ENCODE data around the gene GPR31.
A peak's percentile ranks its signal among the peaks of the same experiment; 100 is the strongest.

Gene GPR31

DNA sequence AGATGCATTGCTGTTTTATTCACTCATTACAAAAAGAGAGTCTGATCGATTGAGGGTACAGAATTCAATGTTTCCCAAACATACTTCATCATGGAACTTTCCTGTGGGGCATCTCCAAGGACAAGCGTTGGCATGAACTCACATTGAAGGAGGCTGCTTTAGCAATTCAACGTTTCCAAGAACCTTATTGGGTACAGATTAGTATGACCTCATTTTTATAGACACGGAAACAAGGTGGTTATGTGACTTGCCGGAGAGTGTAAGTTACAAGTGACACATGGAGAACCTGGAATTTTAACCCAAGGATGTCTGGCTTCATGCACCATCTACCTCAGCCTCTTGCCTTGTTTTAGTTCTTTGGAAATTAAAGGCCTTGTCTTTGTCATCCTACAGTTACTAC, 8.8 kb downstream of the GPR31 start:
- Histone ChIP-seq H3K27me3 (ENCODE audit: control insufficient read depth, insufficient read depth, low read length) (peaks cover 15% of the 10 kb centered on the region; the same call in 1 of the 2 replicates), H3K27ac (ENCODE audit: low read depth, low read length) (no peak overlapping the region), H3K9ac (ENCODE audit: low read length) (no peak overlapping the region), H3K4me1 (ENCODE audit: control insufficient read depth, insufficient read depth, low read length) (peaks cover 38% of the 10 kb centered on the region), H3K9me3 (ENCODE audit: control insufficient read depth, insufficient read depth, low read depth, low read length) (peaks cover 13% of the 10 kb centered on the region), H3K36me3 (ENCODE audit: control insufficient read depth, insufficient read depth, low read length) (no peaks in the 10 kb centered on the region), H3K4me3 (ENCODE audit: low read depth, low read length) (no peak overlapping the region)

DNA sequence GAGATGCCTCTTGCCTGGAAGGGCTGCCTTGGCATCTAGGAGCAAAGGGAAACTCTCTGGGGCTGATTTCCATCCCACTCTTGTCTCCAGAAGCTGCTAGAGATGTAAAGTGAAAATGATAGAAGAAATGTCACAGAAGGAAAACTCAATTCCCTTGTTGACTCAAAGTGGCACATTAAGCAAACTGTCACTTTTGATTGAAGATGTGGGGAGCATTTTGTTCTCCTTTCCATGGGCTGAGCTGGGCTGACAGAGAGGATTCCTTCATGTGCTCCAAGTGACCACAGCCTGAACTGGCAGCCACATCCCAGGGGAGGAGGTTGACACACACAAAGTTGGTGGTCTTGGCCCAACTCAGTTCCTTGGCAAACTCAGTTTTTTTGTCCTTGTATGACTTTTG, 9.8 kb downstream of the GPR31 start:
- no peaks in the 10 kb centered on the region for H3K36me3 ChIP-seq (ENCODE audit: control insufficient read depth, insufficient read depth, low read length)
- H3K9me3 ChIP-seq (ENCODE audit: control insufficient read depth, insufficient read depth, low read depth, low read length) = peaks cover 13% of the 10 kb centered on the region
- peaks cover 15% of the 10 kb centered on the region; the same call in 1 of the 2 replicates for H3K27me3 ChIP-seq (ENCODE audit: control insufficient read depth, insufficient read depth, low read length)
- H3K27ac ChIP-seq (ENCODE audit: low read depth, low read length) = no peak overlapping the region
- H3K4me1 ChIP-seq (ENCODE audit: control insufficient read depth, insufficient read depth, low read length) = peaks cover 38% of the 10 kb centered on the region
- H3K4me3 ChIP-seq (ENCODE audit: low read depth, low read length) = no peak overlapping the region
- H3K9ac ChIP-seq (ENCODE audit: low read length) = no peak overlapping the region

DNA sequence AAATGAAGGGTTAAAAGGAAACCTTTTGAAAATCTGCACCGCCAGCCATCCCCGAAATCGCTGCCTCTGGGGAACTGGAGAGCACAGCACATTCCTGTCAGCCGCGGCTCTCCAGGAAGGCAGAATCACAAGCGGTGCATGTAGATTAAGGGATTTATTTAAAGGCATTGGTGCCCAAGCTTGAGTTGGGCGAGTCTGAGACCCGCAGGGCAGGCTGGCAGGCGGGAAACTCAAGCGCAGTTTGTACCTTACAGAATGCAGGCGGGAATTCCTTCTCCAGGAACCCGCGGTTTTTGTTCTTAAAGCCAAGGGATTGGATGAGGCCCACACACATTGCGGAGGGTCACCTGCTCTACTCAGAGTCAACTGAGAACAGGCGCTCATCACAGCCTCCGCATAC, 10.8 kb downstream of the GPR31 start:
- H3K27me3 ChIP-seq (ENCODE audit: control insufficient read depth, insufficient read depth, low read length) = peaks cover 15% of the 10 kb centered on the region; the same call in 1 of the 2 replicates
- H3K36me3 ChIP-seq (ENCODE audit: control insufficient read depth, insufficient read depth, low read length) = no peaks in the 10 kb centered on the region
- H3K9me3 ChIP-seq (ENCODE audit: control insufficient read depth, insufficient read depth, low read depth, low read length) = peaks cover 13% of the 10 kb centered on the region
- H3K9ac ChIP-seq (ENCODE audit: low read length) = peak overlapping the region; percentile 71
- peak overlapping the region; percentile 41 for H3K4me3 ChIP-seq (ENCODE audit: low read depth, low read length)
- H3K4me1 ChIP-seq (ENCODE audit: control insufficient read depth, insufficient read depth, low read length) = peaks cover 35% of the 10 kb centered on the region
- H3K27ac ChIP-seq (ENCODE audit: low read depth, low read length) = peak overlapping the region; percentile 68; the same call in 1 of the 2 replicates

DNA sequence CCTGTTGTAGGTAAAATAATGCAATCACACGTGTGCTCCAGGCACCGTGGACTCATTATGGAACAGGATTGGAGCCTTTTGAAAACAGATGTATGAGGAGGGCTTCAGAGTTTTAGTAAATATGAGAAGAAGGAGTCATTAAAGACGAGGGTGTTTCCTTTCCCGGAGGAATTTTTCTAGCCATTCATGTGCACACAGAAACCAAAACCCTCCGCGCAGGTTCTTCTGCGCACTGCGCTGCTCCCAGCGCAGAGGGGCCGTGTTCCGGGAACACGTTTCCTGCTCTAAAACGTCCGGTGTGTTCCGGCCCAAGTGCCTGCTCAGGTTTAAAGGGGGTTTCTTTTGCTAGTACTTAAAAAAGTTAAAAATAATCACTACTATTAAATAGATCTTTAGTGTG, 11.6 kb downstream of the GPR31 start:
- peak overlapping the region; percentile 68; the same call in 1 of the 2 replicates for H3K27ac ChIP-seq (ENCODE audit: low read depth, low read length)
- H3K9me3 ChIP-seq (ENCODE audit: control insufficient read depth, insufficient read depth, low read depth, low read length) = peaks cover 13% of the 10 kb centered on the region
- H3K4me3 ChIP-seq (ENCODE audit: low read depth, low read length) = no peak overlapping the region
- peak overlapping the region; percentile 71 for H3K9ac ChIP-seq (ENCODE audit: low read length)
- H3K4me1 ChIP-seq (ENCODE audit: control insufficient read depth, insufficient read depth, low read length) = peaks cover 28% of the 10 kb centered on the region
- peaks cover 15% of the 10 kb centered on the region; the same call in 1 of the 2 replicates for H3K27me3 ChIP-seq (ENCODE audit: control insufficient read depth, insufficient read depth, low read length)
- H3K36me3 ChIP-seq (ENCODE audit: control insufficient read depth, insufficient read depth, low read length) = no peaks in the 10 kb centered on the region

DNA sequence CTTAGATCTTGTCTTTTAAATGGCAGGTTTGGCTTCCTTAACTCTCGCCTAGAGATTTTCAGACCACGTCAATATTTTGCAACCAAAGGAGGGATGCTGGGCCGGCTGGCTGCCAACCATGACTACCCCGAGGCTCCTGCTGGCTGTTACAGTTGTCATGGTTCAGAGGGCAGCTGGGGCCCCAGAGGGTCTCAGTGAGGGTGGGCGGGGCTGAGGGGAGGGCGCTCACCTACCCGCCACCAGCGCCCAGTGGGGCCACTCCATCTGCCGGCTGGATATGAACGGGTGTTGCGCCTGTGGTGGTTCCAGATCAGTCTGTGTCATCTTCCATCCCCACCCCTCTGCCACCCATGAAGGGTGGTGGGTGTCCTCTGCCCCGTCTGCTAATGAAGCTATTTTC, 12.3 kb downstream of the GPR31 start:
- Histone ChIP-seq H3K27me3 (ENCODE audit: control insufficient read depth, insufficient read depth, low read length) (peaks cover 15% of the 10 kb centered on the region; the same call in 1 of the 2 replicates), H3K36me3 (ENCODE audit: control insufficient read depth, insufficient read depth, low read length) (no peaks in the 10 kb centered on the region), H3K9ac (ENCODE audit: low read length) (no peak overlapping the region), H3K4me1 (ENCODE audit: control insufficient read depth, insufficient read depth, low read length) (peaks cover 28% of the 10 kb centered on the region), H3K9me3 (ENCODE audit: control insufficient read depth, insufficient read depth, low read depth, low read length) (peaks cover 9% of the 10 kb centered on the region), H3K4me3 (ENCODE audit: low read depth, low read length) (no peak overlapping the region), H3K27ac (ENCODE audit: low read depth, low read length) (no peak overlapping the region)

DNA sequence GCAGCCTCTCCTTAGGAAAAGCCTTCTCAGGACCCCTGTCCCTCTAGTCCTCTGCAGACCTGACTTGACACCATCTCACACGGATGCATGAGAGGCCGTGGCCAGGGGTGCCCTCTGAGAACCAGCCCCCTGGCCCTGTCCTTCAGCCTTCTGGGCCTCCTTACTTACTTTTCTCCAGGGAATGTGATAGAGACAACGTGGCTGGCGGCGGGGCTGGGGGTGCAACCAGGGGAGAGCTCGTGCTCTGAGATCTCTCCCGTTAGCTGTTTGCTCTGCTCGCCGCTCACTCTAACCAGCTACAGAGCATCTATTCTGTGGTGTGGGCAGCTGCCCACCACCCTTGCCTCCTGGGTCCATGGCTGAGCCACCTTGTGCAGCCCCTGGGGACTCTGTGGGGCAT, 14.7 kb downstream of the GPR31 start:
- Histone ChIP-seq H3K4me1 (ENCODE audit: control insufficient read depth, insufficient read depth, low read length) (peaks cover 25% of the 10 kb centered on the region), H3K27ac (ENCODE audit: low read depth, low read length) (no peak overlapping the region), H3K4me3 (ENCODE audit: low read depth, low read length) (no peak overlapping the region), H3K27me3 (ENCODE audit: control insufficient read depth, insufficient read depth, low read length) (peaks cover 15% of the 10 kb centered on the region; the same call in 1 of the 2 replicates), H3K9me3 (ENCODE audit: control insufficient read depth, insufficient read depth, low read depth, low read length) (peaks cover 7% of the 10 kb centered on the region), H3K9ac (ENCODE audit: low read length) (no peak overlapping the region), H3K36me3 (ENCODE audit: control insufficient read depth, insufficient read depth, low read length) (no peaks in the 10 kb centered on the region)

DNA sequence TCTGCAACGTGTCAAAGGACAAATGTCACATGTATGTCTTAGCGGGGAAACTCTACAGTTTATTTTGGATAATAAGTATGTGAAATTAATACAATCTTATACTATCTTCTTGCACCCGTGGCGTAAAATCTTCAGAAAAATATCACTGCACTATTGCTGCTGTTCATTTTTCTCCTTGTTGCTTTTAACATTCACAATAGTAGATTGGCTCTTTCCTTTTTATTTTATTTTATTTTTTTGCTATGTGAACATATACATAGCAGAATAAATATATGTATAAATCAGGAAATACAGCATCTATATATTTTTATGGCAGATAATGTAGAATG, 15.4 kb downstream of the GPR31 start:
- no peak overlapping the region for H3K4me3 ChIP-seq (ENCODE audit: low read depth, low read length)
- H3K27me3 ChIP-seq (ENCODE audit: control insufficient read depth, insufficient read depth, low read length) = peaks cover 12% of the 10 kb centered on the region; the same call in 1 of the 2 replicates
- H3K36me3 ChIP-seq (ENCODE audit: control insufficient read depth, insufficient read depth, low read length) = no peaks in the 10 kb centered on the region
- no peak overlapping the region for H3K9ac ChIP-seq (ENCODE audit: low read length)
- H3K9me3 ChIP-seq (ENCODE audit: control insufficient read depth, insufficient read depth, low read depth, low read length) = peaks cover 7% of the 10 kb centered on the region
- H3K27ac ChIP-seq (ENCODE audit: low read depth, low read length) = no peak overlapping the region
- peaks cover 19% of the 10 kb centered on the region for H3K4me1 ChIP-seq (ENCODE audit: control insufficient read depth, insufficient read depth, low read length)

DNA sequence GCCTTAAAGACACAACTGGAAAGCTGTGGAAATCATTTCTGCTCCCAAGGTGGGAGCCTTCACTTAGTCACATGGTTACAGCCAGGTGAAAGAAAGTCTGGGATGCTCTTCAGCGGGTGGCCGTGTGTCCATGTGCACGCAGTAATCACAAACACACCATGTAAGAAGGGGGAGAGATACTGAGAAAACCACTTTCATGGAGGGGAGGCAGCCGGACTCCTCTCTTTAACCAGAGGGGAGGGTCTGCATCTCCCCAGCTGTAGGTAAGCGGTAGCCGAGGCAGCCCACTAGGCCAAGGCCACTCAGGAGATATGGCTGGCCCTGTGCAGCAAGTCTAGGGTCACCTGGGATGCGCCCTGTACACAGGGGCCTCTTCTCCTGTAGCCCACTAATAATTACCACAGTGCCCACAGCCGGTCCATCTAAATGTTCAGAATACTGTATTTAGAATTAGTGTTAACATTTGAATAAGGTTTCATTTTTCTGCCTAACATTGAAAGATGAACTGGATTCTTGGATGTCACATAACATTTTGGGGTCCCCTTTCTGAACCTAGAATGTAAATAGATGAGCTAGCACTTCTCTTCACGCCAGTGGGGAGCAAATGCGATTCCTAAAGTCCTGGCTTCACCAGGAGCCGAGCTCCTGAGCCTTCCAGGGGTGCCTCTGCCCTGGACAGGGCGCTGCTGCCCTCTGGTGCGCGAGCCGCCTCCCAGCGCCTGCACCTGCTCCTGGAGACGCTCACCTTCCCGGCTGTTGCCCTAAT, 15.9 kb downstream of the GPR31 start:
- H3K9me3 ChIP-seq (ENCODE audit: control insufficient read depth, insufficient read depth, low read depth, low read length) = peaks cover 7% of the 10 kb centered on the region
- peaks cover 6% of the 10 kb centered on the region; the same call in 1 of the 2 replicates for H3K27me3 ChIP-seq (ENCODE audit: control insufficient read depth, insufficient read depth, low read length)
- H3K27ac ChIP-seq (ENCODE audit: low read depth, low read length) = no peak overlapping the region
- no peak overlapping the region for H3K4me3 ChIP-seq (ENCODE audit: low read depth, low read length)
- H3K4me1 ChIP-seq (ENCODE audit: control insufficient read depth, insufficient read depth, low read length) = peaks cover 13% of the 10 kb centered on the region
- no peak overlapping the region for H3K9ac ChIP-seq (ENCODE audit: low read length)
- H3K36me3 ChIP-seq (ENCODE audit: control insufficient read depth, insufficient read depth, low read length) = no peaks in the 10 kb centered on the region

DNA sequence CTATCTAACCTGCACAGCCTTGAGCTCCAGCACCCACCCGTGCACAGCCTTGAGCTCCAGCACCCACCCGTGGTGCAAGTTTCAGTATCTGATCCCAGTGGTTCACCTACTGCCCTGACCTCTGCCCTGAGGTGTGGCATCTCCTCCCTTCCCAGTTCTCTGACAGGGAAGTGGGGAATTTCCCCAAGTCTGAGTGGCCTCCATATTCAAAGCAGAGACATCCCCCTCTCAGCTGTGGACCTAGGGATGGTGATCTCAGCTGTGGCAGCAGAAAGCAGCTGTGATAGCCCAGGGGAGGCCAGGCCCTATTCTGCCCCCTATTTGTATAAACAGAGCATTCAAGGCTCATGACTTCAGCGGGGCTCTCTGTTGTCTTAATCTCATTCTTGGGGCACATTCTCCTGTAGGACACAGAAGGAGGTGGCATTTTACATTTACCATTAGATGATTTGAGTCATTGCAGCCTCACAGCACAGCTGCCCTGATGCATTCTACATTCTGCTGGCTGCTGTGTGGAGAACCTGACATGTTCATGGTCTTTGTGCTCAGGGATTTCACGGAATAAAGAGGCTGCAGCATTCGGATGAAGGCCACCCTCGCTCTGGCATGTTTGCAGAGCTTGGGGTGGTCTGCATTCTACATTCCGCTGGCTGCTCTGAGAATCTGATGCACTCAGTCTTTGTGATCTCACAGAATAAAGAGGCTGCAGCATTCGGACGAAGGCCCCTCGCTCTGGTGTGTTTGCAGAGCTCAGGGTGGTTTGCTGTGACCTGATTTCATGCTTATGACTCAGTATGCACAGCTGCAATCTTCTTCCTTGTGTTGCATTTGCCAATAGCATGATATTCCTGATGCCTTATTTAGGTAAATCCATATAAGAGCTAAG, 16.9 kb downstream of the GPR31 start:
- H3K4me1 ChIP-seq (ENCODE audit: control insufficient read depth, insufficient read depth, low read length) = peaks cover 4% of the 10 kb centered on the region; the same call in 1 of the 2 replicates
- no peak overlapping the region for H3K9ac ChIP-seq (ENCODE audit: low read length)
- no peaks in the 10 kb centered on the region for H3K36me3 ChIP-seq (ENCODE audit: control insufficient read depth, insufficient read depth, low read length)
- no peak overlapping the region for H3K4me3 ChIP-seq (ENCODE audit: low read depth, low read length)
- no peak overlapping the region for H3K27ac ChIP-seq (ENCODE audit: low read depth, low read length)
- H3K9me3 ChIP-seq (ENCODE audit: control insufficient read depth, insufficient read depth, low read depth, low read length) = peaks cover 7% of the 10 kb centered on the region
- H3K27me3 ChIP-seq (ENCODE audit: control insufficient read depth, insufficient read depth, low read length) = no peaks in the 10 kb centered on the region

DNA sequence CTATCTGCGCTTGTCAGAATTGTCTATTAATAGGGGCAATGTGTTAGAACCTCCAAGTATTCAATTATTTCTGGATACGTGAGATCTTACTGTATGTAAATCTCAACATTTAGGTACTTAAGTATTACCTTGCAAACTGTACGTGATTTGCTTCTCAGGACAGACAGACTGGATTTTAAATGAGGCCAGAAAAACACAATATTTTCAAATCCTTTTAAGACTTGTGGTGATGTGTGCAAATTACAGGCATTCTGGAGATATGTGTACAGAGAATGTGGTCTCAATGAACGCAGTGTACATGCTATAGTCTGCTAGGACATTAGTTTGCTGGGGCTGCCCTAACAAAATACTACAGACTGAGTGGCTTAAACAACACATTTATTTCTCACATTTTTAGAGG, 18.0 kb downstream of the GPR31 start:
- Histone ChIP-seq H3K4me1 (ENCODE audit: control insufficient read depth, insufficient read depth, low read length) (peaks cover 4% of the 10 kb centered on the region; the same call in 1 of the 2 replicates), H3K9ac (ENCODE audit: low read length) (no peak overlapping the region), H3K27ac (ENCODE audit: low read depth, low read length) (no peak overlapping the region), H3K36me3 (ENCODE audit: control insufficient read depth, insufficient read depth, low read length) (no peaks in the 10 kb centered on the region), H3K27me3 (ENCODE audit: control insufficient read depth, insufficient read depth, low read length) (no peaks in the 10 kb centered on the region), H3K9me3 (ENCODE audit: control insufficient read depth, insufficient read depth, low read depth, low read length) (peaks cover 6% of the 10 kb centered on the region), H3K4me3 (ENCODE audit: low read depth, low read length) (no peak overlapping the region)

DNA sequence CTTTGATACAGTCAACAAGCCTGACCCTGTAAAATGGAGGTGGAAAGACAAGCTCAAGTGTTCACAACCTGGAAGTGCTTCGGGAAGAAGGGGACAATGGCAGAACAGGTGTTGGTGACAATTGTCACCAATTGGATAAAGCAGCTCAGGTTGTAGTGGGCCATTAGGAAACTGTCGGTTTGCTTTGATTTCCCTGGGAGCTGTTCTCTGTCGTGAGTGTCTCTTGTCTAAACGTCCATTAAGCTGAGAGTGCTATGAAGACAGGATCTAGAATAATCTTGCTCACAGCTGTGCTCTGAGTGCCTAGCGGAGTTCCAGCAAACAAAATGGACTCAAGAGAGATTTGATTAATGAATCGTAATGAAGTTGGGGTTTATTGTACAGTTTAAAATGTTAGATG, 19.9 kb downstream of the GPR31 start:
- no peaks in the 10 kb centered on the region for H3K9me3 ChIP-seq (ENCODE audit: control insufficient read depth, insufficient read depth, low read depth, low read length)
- peaks cover 4% of the 10 kb centered on the region; the same call in 1 of the 2 replicates for H3K4me1 ChIP-seq (ENCODE audit: control insufficient read depth, insufficient read depth, low read length)
- H3K4me3 ChIP-seq (ENCODE audit: low read depth, low read length) = no peak overlapping the region
- no peak overlapping the region for H3K27ac ChIP-seq (ENCODE audit: low read depth, low read length)
- H3K36me3 ChIP-seq (ENCODE audit: control insufficient read depth, insufficient read depth, low read length) = no peaks in the 10 kb centered on the region
- no peak overlapping the region for H3K9ac ChIP-seq (ENCODE audit: low read length)
- H3K27me3 ChIP-seq (ENCODE audit: control insufficient read depth, insufficient read depth, low read length) = no peaks in the 10 kb centered on the region
